Measurements from ENCODE around the gene KRT75. TPM values are rescaled to one million over a fixed set of nuclear protein-coding genes. Genes with fewer than 3 reads are reported as not detected.

The KRT75 gene
- total and polyA plus RNA-seq, 2 of the 4 experiments (the other 2 are of a cell fraction) = not detected

GRCh38 chr12:52439420-52439819 is 5.2 kb upstream of the KRT75 start:
- ChIA-PET CTCF (no interaction called here), POLR2A (ENCODE audit: unreplicated experiment) (no interaction called here)
- no peaks in the 10 kb centered on the region for H3K36me3 ChIP-seq (ENCODE audit: control insufficient read depth, insufficient read depth, low read length)
- no peak overlapping the region for H3K18ac ChIP-seq (ENCODE audit: low read depth, low read length)
- H3K27ac ChIP-seq (ENCODE audit: insufficient read depth, low read length) = no peak overlapping the region
- peaks cover 4% of the 10 kb centered on the region; the same call in 1 of the 2 replicates for H3K27me3 ChIP-seq (ENCODE audit: control insufficient read depth, insufficient read depth, low read length)
- DNase-seq (no peak), ATAC-seq (ENCODE audit: low read depth) (no peak)
- no peak overlapping the region for H2AFZ ChIP-seq (replicated peaks; ENCODE audit: low read length, poor library complexity)
- no peak overlapping the region; the same call in 2 of the 3 replicates for H2BK15ac ChIP-seq (ENCODE audit: low read depth, low read length)
- H4K8ac ChIP-seq (ENCODE audit: low read depth in 2 of 2, low read length in 2 of 2) = no peak overlapping the region
- in situ Hi-C loops (cut with MboI; ENCODE audit: low sequenced_read_pairs) = no loop called here
- BruUV-seq (replicated peaks) = no TSS peak
- no peak overlapping the region for H3K14ac ChIP-seq (replicated peaks; ENCODE audit: low read depth, low read length)
- no peak for TF ChIP-seq POLR2A (IDR thresholded peaks at IDR 0.05; ENCODE audit: low read depth, low read length)
- no peak for TF ChIP-seq RCOR1 (IDR thresholded peaks at IDR 0.05; ENCODE audit: insufficient replicate concordance, low read length)
- no peak for TF ChIP-seq FOS (IDR thresholded peaks at IDR 0.05; ENCODE audit: low read depth, low read length)
- no peak for TF ChIP-seq NFE2L2 (IDR thresholded peaks at IDR 0.05; ENCODE audit: low read depth, low read length)
- no peak for TF ChIP-seq CEBPB (IDR thresholded peaks at IDR 0.05; ENCODE audit: low read depth, low read length)
- no peak for TF ChIP-seq MAZ (IDR thresholded peaks at IDR 0.05; ENCODE audit: borderline replicate concordance, low read depth, low read length)
- TF ChIP-seq RAD21 (IDR thresholded peaks at IDR 0.05; ENCODE audit: low read length) = no peak
- no peak for TF ChIP-seq USF2 (IDR thresholded peaks at IDR 0.05; ENCODE audit: low read depth, low read length)
- TF ChIP-seq SMC3 (IDR thresholded peaks at IDR 0.05; ENCODE audit: low read depth, low read length) = no peak
- no peak overlapping the region for H3K56ac ChIP-seq (ENCODE audit: extremely low read depth, insufficient read depth, low read length)
- no peak overlapping the region for H4K5ac ChIP-seq (ENCODE audit: low read depth, low read length)
- no peaks in the 10 kb centered on the region for H3K9me1 ChIP-seq (ENCODE audit: insufficient read depth, low read length)
- no peak overlapping the region for H2BK20ac ChIP-seq (ENCODE audit: low read depth, low read length)
- H4K91ac ChIP-seq (ENCODE audit: insufficient read depth, low read depth, low read length) = no peak overlapping the region
- dilution Hi-C loops (cut with HindIII; ENCODE audit: low sequenced_read_pairs, unreplicated experiment) = no loop called here
- H3K23ac ChIP-seq (ENCODE audit: low read depth, low read length) = no peak overlapping the region
- H2BK5ac ChIP-seq (ENCODE audit: low read depth, low read length, poor library complexity, severe bottlenecking) = no peak overlapping the region
- no peaks in the 10 kb centered on the region for H4K20me1 ChIP-seq (ENCODE audit: insufficient read depth, low read length)
- no peak overlapping the region for H3K4me3 ChIP-seq (ENCODE audit: insufficient read depth, low read depth, low read length)
- no peak overlapping the region for H2AK5ac ChIP-seq (ENCODE audit: low read depth, low read length)
- no peaks in the 10 kb centered on the region; the same call in 1 of the 2 replicates for H3K4me1 ChIP-seq (ENCODE audit: control insufficient read depth, insufficient read depth, low read length)
- H3K79me1 ChIP-seq (ENCODE audit: low read depth in 1 of 2, low read length in 2 of 2) = no peaks in the 10 kb centered on the region
- WGBS, 2 experiments (ENCODE audit: extremely low coverage in 2 of 2, insufficient read length in 1 of 2) = no CpG with 5 or more reads among the region's 8 CpGs
- no peak overlapping the region for H3K9ac ChIP-seq (ENCODE audit: low read depth, low read length)
- H3K9me3 ChIP-seq (ENCODE audit: control insufficient read depth, insufficient read depth, low read length) = no peaks in the 10 kb centered on the region
- H3K4me2 ChIP-seq (ENCODE audit: low read depth, low read length) = no peak overlapping the region
- no peak overlapping the region for H2AK9ac ChIP-seq (replicated peaks; ENCODE audit: low read depth, low read length, poor library complexity)
- H2BK120ac ChIP-seq (ENCODE audit: low read depth, low read length) = no peak overlapping the region
- H3K4ac ChIP-seq (ENCODE audit: low read depth, low read length) = no peak overlapping the region
- intact Hi-C loops (cut with micrococcal nuclease) = no loop called here

All from IMR-90 (cell line).